IMR-90 (cell line): ENCODE results near the gene TMPRSS13. TPM values are rescaled to one million over a fixed set of nuclear protein-coding genes. Genes with fewer than 3 reads are reported as not detected.

ENCODE experiments used
- ATAC-seq: fragments of 200-7000 bp; cut with Tn5 transposase; 2 replicates; pipeline ENCODE4 v1.9.1; 2020; ENCODE audit warnings: low read depth, mild to moderate bottlenecking, moderate library complexity
- BruUV-seq: library from RNA; stranded (reverse); fragments of 400-500 nt; replicated peaks from 2 replicates; lab custom pipeline; 2021; lab: Mats Ljungman, UMichigan
- CTCF ChIA-PET: fragments of 300-600 bp; formaldehyde crosslinking; extraction: SDS; loops from one replicate; lab custom pipeline; 2021; ENCODE audit warnings: antibody characterized with exemption; lab: Yijun Ruan, JAX
- POLR2A ChIA-PET: fragments of 300-600 bp; sonication (Branson Sonifier 250); formaldehyde crosslinking; loops from one replicate; lab custom pipeline; 2022; ENCODE audit warnings: antibody characterized with exemption; ENCODE audit not compliant: unreplicated experiment; lab: Charles Lee
- DNase-seq: peaks from one replicate; pipeline ENCODE4 v3.0.0; 2013
- H2AFZ ChIP-seq: replicated peaks from 2 replicates; pipeline ENCODE3; 2013; ENCODE audit warnings: low read length, mild to moderate bottlenecking; ENCODE audit not compliant: poor library complexity
- H2AK5ac ChIP-seq: 2 replicates; pipeline ENCODE4 v1.6.1; 2013; ENCODE audit warnings: low read depth, low read length, inconsistent platforms
- H2AK9ac ChIP-seq: replicated peaks from 2 replicates; pipeline ENCODE3; 2013; ENCODE audit warnings: mild to moderate bottlenecking, low read depth, low read length, moderate library complexity; ENCODE audit not compliant: poor library complexity
- H2BK120ac ChIP-seq: 2 replicates; pipeline ENCODE4 v1.6.1; 2013; ENCODE audit warnings: low read depth, low read length, inconsistent platforms
- H2BK15ac ChIP-seq: 3 replicates; pipeline ENCODE4 v1.6.1; 2013; ENCODE audit warnings: low read depth, low read length, inconsistent platforms
- H2BK20ac ChIP-seq: 2 replicates; pipeline ENCODE4 v1.6.1; 2013; ENCODE audit warnings: low read depth, mild to moderate bottlenecking, inconsistent platforms, low read length, moderate library complexity
- H2BK5ac ChIP-seq: 2 replicates; pipeline ENCODE4 v1.6.1; 2013; ENCODE audit warnings: mild to moderate bottlenecking, low read depth, low read length, inconsistent platforms; ENCODE audit not compliant: poor library complexity, severe bottlenecking
- H3K14ac ChIP-seq: replicated peaks from 2 replicates; pipeline ENCODE4 v1.6.1; 2013; ENCODE audit warnings: low read depth, low read length, inconsistent platforms
- H3K18ac ChIP-seq: 2 replicates; pipeline ENCODE4 v1.6.1; 2013; ENCODE audit warnings: low read depth, low read length, control low read depth
- H3K23ac ChIP-seq: 2 replicates; pipeline ENCODE4 v1.6.1; 2013; ENCODE audit warnings: low read depth, low read length, inconsistent platforms
- H3K27ac ChIP-seq: 2 replicates; pipeline ENCODE4 v1.5.1; 2013; ENCODE audit warnings: mild to moderate bottlenecking, control low read depth, low read length; ENCODE audit not compliant: insufficient read depth
- H3K27me3 ChIP-seq: 2 replicates; pipeline ENCODE4 v1.6.1; 2013; ENCODE audit warnings: low read length; ENCODE audit not compliant: control insufficient read depth, insufficient read depth
- H3K36me3 ChIP-seq: 2 replicates; pipeline ENCODE4 v1.6.1; 2013; ENCODE audit warnings: low read length, mixed read lengths; ENCODE audit not compliant: control insufficient read depth, insufficient read depth
- H3K4ac ChIP-seq: 2 replicates; pipeline ENCODE4 v1.6.1; 2013; ENCODE audit warnings: low read depth, low read length, inconsistent platforms
- H3K4me1 ChIP-seq: 2 replicates; pipeline ENCODE4 v1.6.1; 2013; ENCODE audit warnings: low read length, mixed read lengths; ENCODE audit not compliant: control insufficient read depth, insufficient read depth
- H3K4me2 ChIP-seq: 2 replicates; pipeline ENCODE4 v1.6.1; 2013; ENCODE audit warnings: low read depth, mild to moderate bottlenecking, control low read depth, low read length, moderate library complexity
- H3K4me3 ChIP-seq: 2 replicates; pipeline ENCODE4 v1.5.1; 2013; ENCODE audit warnings: low read depth, mild to moderate bottlenecking, control low read depth, low read length, moderate library complexity; ENCODE audit not compliant: insufficient read depth
- H3K56ac ChIP-seq: 2 replicates; pipeline ENCODE4 v1.6.1; 2013; ENCODE audit warnings: low read length, inconsistent platforms; ENCODE audit not compliant: insufficient read depth; ENCODE audit errors: extremely low read depth
- H3K79me1 ChIP-seq, 2 experiments: 2 replicates each; pipeline ENCODE4 v1.6.1; 2013; ENCODE audit warnings: low read length in 2 of 2, inconsistent platforms in 1 of 2, low read depth in 1 of 2
- H3K9ac ChIP-seq: 2 replicates; pipeline ENCODE4 v1.6.1; 2013; ENCODE audit warnings: low read depth, low read length, control low read depth
- H3K9me1 ChIP-seq: 2 replicates; pipeline ENCODE4 v1.6.1; 2013; ENCODE audit warnings: low read length, inconsistent platforms; ENCODE audit not compliant: insufficient read depth
- H3K9me3 ChIP-seq: 2 replicates; pipeline ENCODE4 v1.6.1; 2013; ENCODE audit warnings: low read length; ENCODE audit not compliant: control insufficient read depth, insufficient read depth
- H4K20me1 ChIP-seq: 2 replicates; pipeline ENCODE4 v1.6.1; 2013; ENCODE audit warnings: low read length, inconsistent platforms; ENCODE audit not compliant: insufficient read depth
- H4K5ac ChIP-seq: 2 replicates; pipeline ENCODE4 v1.6.1; 2013; ENCODE audit warnings: mild to moderate bottlenecking, low read depth, low read length, control low read depth
- H4K8ac ChIP-seq, 2 experiments: 2 replicates each; pipeline ENCODE4 v1.6.1; 2013; ENCODE audit warnings: low read depth in 2 of 2, low read length in 2 of 2, control low read depth in 1 of 2, inconsistent platforms in 1 of 2
- H4K91ac ChIP-seq: 2 replicates; pipeline ENCODE4 v1.6.1; 2013; ENCODE audit warnings: low read depth, low read length, inconsistent platforms; ENCODE audit not compliant: insufficient read depth
- CHD1 ChIP-seq: IDR thresholded peaks from 2 replicates; pipeline ENCODE4 v1.6.1; 2012; ENCODE audit warnings: low read depth, low read length, improper control_type of control experiment
- MAFK ChIP-seq: IDR thresholded peaks from 2 replicates; pipeline ENCODE4 v1.6.1; 2012; ENCODE audit warnings: low read depth, low read length, improper control_type of control experiment
- MAZ ChIP-seq: IDR thresholded peaks from 2 replicates; pipeline ENCODE4 v1.6.1; 2012; ENCODE audit warnings: low read depth, mild to moderate bottlenecking, low read length, improper control_type of control experiment, moderate library complexity, borderline replicate concordance
- MXI1 ChIP-seq: IDR thresholded peaks from 2 replicates; pipeline ENCODE4 v1.6.1; 2012; ENCODE audit warnings: low read depth, mild to moderate bottlenecking, low read length, moderate library complexity, borderline replicate concordance
- USF2 ChIP-seq: fragments of 150-350 bp; IDR thresholded peaks from 2 replicates; pipeline ENCODE4 v1.6.1; 2017; ENCODE audit warnings: mild to moderate bottlenecking, antibody characterized with exemption, low read length, low read depth
- whole genome bisulfite sequencing, 2 experiments: methylation state at CpG; one replicate each; pipeline versions ENCODE4 v1.1.5 to v1.1.7; 2013; ENCODE audit warnings: missing lambda C conversion rate in 2 of 2; ENCODE audit not compliant: insufficient read length in 1 of 2; ENCODE audit errors: extremely low coverage in 2 of 2; 5-methylcytosine and 5-hydroxymethylcytosine counted together
- dilution Hi-C: fragments of 300-500 bp; cut with HindIII; formaldehyde crosslinking; loops from one replicate; pipeline ENCODE4 v1.14.3; 2018; ENCODE audit warnings: low sequenced_read_pairs; ENCODE audit not compliant: unreplicated experiment
- in situ Hi-C: fragments of 300-500 bp; cut with MboI; formaldehyde crosslinking; loops from 3 replicates; pipeline ENCODE4 v1.14.3; 2019; ENCODE audit warnings: low sequenced_read_pairs, inconsistent platforms, mixed read lengths
- intact Hi-C: fragments of 100-400 bp; cut with micrococcal nuclease; formaldehyde crosslinking; loops from 2 replicates; pipeline ENCODE4 v1.10.0; 2022
- polyA plus RNA-seq, 3 experiments: library from polyadenylated mRNA; depleted of rRNA; stranded (reverse); fragments of >200 nt; gene quantifications; 2 replicates each; pipeline ENCODE4 v1.2.3, GENCODE V29; 2012; ENCODE audit warnings: low replicate concordance in 1 of 3
- total RNA-seq: library from RNA; depleted of rRNA; stranded (reverse); fragments of >200 nt; gene quantifications from 2 replicates; pipeline ENCODE4 v1.2.3, GENCODE V29; 2012

TMPRSS13 gene
- total and polyA plus RNA-seq, 2 of the 4 experiments (the other 2 are of a cell fraction) = not detected

- 100% methylated on average over 1 of the region's 9 CpGs; no CpG with 5 or more reads in 1 of the 2 experiments for WGBS, 2 experiments
- dilution Hi-C loops (no loop called here), in situ Hi-C loops (no loop called here), intact Hi-C loops (no loop called here)
- no peak overlapping the region for H2BK15ac ChIP-seq
- H2AK9ac ChIP-seq = no peak overlapping the region
- no peak overlapping the region for H4K8ac ChIP-seq
- ATAC-seq = no peak
- H2AFZ ChIP-seq = no peak overlapping the region
- no peak for DNase-seq
- H3K4me2 ChIP-seq = no peak overlapping the region
- H3K36me3 ChIP-seq = no peaks in the 10 kb centered on the region
- H3K27ac ChIP-seq = no peak overlapping the region
- no peak overlapping the region for H3K4ac ChIP-seq
- H2BK20ac ChIP-seq = no peak overlapping the region
- H3K56ac ChIP-seq = no peak overlapping the region
- no peaks in the 10 kb centered on the region; the same call in 1 of the 2 replicates for H4K20me1 ChIP-seq
- no peak overlapping the region for H2BK5ac ChIP-seq
- H4K5ac ChIP-seq = no peak overlapping the region
- H3K14ac ChIP-seq = no peak overlapping the region
- no peak overlapping the region for H3K18ac ChIP-seq
- no peak overlapping the region for H2BK120ac ChIP-seq
- H3K9me1 ChIP-seq = no peaks in the 10 kb centered on the region
- no peak for TF ChIP-seq MAZ
- no peak for TF ChIP-seq CHD1
- TF ChIP-seq MXI1 = no peak
- no peak for TF ChIP-seq MAFK
- no peak for TF ChIP-seq USF2
- H3K27me3 ChIP-seq = peaks cover 20% of the 10 kb centered on the region
- no peak overlapping the region for H2AK5ac ChIP-seq
- no peaks in the 10 kb centered on the region for H3K4me1 ChIP-seq
- no peak overlapping the region for H3K23ac ChIP-seq
- ChIA-PET POLR2A (no interaction called here), CTCF (no interaction called here)
- no peaks in the 10 kb centered on the region for H3K9me3 ChIP-seq
- no TSS peak for BruUV-seq
- H4K91ac ChIP-seq = no peak overlapping the region
- no peak overlapping the region for H3K9ac ChIP-seq
- no peaks in the 10 kb centered on the region for H3K79me1 ChIP-seq
- no peak overlapping the region for H3K4me3 ChIP-seq
Observed at GRCh38 chr11:117930668-117931330, 1.6 kb upstream of the TMPRSS13 start.
